ENCODE measurements around the gene TMCC1.

DNA sequence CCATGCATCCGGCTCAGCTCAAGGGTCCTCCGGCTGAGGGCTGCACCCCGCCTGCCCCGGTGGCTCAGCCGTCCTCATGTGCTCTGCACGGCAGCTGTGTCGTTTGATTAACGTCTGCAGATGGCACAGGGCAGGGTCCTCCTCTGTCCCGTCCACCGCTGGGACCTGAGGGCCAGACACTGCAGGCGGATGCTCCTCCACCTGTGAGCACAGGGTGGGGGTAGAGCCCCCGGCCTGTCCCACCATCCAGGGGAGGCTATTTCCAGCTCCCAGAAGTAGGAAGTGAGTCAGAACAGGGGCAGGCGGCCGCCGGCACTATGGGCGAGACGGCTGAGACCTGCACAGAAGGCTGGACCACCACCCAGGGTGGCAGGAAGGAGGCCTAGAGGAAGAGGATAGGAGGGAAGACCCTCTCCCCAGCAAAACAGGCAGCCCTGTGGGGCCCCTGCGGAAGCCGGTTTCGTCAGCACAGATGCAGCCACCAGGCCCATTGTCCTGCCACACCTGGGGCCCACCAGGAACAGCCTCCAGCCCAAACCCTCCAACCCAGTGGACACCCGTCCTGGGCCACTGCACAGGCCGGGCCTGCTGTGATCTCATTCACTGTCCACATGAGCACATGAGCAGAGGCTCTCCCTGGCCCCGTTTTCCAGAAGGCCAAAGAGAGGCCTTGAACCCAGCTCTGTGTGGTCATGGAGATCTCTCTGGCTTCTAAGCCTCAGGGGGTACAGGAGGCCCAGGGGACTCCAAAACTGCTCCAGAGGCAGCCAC lies 274.4 kb downstream of the TMCC1 start:
- TF ChIP-seq, protein P1, sequence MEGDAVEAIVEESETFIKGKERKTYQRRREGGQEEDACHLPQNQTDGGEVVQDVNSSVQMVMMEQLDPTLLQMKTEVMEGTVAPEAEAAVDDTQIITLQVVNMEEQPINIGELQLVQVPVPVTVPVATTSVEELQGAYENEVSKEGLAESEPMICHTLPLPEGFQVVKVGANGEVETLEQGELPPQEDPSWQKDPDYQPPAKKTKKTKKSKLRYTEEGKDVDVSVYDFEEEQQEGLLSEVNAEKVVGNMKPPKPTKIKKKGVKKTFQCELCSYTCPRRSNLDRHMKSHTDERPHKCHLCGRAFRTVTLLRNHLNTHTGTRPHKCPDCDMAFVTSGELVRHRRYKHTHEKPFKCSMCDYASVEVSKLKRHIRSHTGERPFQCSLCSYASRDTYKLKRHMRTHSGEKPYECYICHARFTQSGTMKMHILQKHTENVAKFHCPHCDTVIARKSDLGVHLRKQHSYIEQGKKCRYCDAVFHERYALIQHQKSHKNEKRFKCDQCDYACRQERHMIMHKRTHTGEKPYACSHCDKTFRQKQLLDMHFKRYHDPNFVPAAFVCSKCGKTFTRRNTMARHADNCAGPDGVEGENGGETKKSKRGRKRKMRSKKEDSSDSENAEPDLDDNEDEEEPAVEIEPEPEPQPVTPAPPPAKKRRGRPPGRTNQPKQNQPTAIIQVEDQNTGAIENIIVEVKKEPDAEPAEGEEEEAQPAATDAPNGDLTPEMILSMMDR (IDR thresholded peaks at IDR 0.05): no peak
- no peak for TF ChIP-seq POLR2A (IDR thresholded peaks at IDR 0.05)

All from right lobe of liver (tissue), 4 donors.